NCI-H226 (cell line): ENCODE data around the gene UBXN1.

Experiments used
- DNase-seq: peaks from one replicate; pipeline ENCODE4 v3.0.0-alpha.2; 2015

The UBXN1 gene

GRCh38 chr11:62678770-62679696, at the start of gene UBXN1:
UBXN1 (minus strand) TSS chr11:62679073; CDS start chr11:62678923, 150 bp downstream.
- DNase-seq = peak; percentile 85

GRCh38 chr11:62728171-62728988, 49.5 kb upstream of the UBXN1 start, which contains the start of gene TTC9C:
TTC9C (plus strand) TSS chr11:62728486; CDS start chr11:62728849, 363 bp downstream.
- DNase-seq = peak; percentile 83

- peak; percentile 88 for DNase-seq
Measured at GRCh38 chr11:62727872-62728170, 48.9 kb upstream of the UBXN1 start.

GRCh38 chr11:62727165-62727871, 48.4 kb upstream of the UBXN1 start, which contains the start of gene HNRNPUL2:
HNRNPUL2 (minus strand) TSS chr11:62727457; CDS start chr11:62727156, 301 bp downstream.
- peak; percentile 99 for DNase-seq

GRCh38 chr11:62726915-62727164, 48.0 kb upstream of the UBXN1 start:
- DNase-seq = no peak

GRCh38 chr11:62726156-62726914, 47.5 kb upstream of the UBXN1 start:
- no peak for DNase-seq

- no peak for DNase-seq
Measured at GRCh38 chr11:62725646-62726045, 46.8 kb upstream of the UBXN1 start.

- DNase-seq = no peak
Measured at GRCh38 chr11:62724171-62724570, 45.3 kb upstream of the UBXN1 start.

GRCh38 chr11:62721994-62722393, 43.1 kb upstream of the UBXN1 start:
- no peak for DNase-seq

GRCh38 chr11:62719302-62719978, 40.6 kb upstream of the UBXN1 start:
- no peak for DNase-seq

- DNase-seq = no peak
Measured at GRCh38 chr11:62716816-62717215, 37.9 kb upstream of the UBXN1 start.

GRCh38 chr11:62716206-62716605, 37.3 kb upstream of the UBXN1 start:
- DNase-seq = no peak

GRCh38 chr11:62715150-62716130, 36.6 kb upstream of the UBXN1 start:
- DNase-seq = no peak

GRCh38 chr11:62713343-62713742, 34.5 kb upstream of the UBXN1 start:
- DNase-seq = no peak

- no peak for DNase-seq
Measured at GRCh38 chr11:62712861-62713260, 34.0 kb upstream of the UBXN1 start.

- DNase-seq = no peak
Measured at GRCh38 chr11:62712276-62712812, 33.5 kb upstream of the UBXN1 start.

GRCh38 chr11:62710001-62710345, 31.1 kb upstream of the UBXN1 start:
- DNase-seq = no peak

GRCh38 chr11:62709247-62710000, 30.6 kb upstream of the UBXN1 start:
- DNase-seq = peak; percentile 96

GRCh38 chr11:62708793-62709192, 29.9 kb upstream of the UBXN1 start:
- no peak for DNase-seq

- DNase-seq = no peak
Measured at GRCh38 chr11:62708392-62708791, 29.5 kb upstream of the UBXN1 start.
